Stimulated activated CD4-positive, alpha-beta T cell treated with anti-CD3 and anti-CD28 coated beads, TNF-alpha, amount 100 ng/mL, for 24 hours (primary cell): Measurements from ENCODE around the gene ATF5.

Experiments used
- DNase-seq, 3 experiments: peaks; one replicate each; pipeline ENCODE4 v3.0.0-alpha.2; 2020; ENCODE audit warnings: low read depth in 3 of 3

ATF5 gene

GRCh38 chr19:49929121-49929610 is at the start of gene ATF5, which contains the start of gene NUP62:
ATF5 (plus strand) TSS chr19:49929205; CDS start chr19:49930851, 1,646 bp downstream.
NUP62 (minus strand) TSS chr19:49929504; CDS start chr19:49909807, 19,697 bp downstream.
- peak; percentile 83 to 92 (median 89) for DNase-seq

- no peak for DNase-seq
These were observed 49.6 kb upstream of the ATF5 start for GRCh38 chr19:49879243-49879963.

DNA sequence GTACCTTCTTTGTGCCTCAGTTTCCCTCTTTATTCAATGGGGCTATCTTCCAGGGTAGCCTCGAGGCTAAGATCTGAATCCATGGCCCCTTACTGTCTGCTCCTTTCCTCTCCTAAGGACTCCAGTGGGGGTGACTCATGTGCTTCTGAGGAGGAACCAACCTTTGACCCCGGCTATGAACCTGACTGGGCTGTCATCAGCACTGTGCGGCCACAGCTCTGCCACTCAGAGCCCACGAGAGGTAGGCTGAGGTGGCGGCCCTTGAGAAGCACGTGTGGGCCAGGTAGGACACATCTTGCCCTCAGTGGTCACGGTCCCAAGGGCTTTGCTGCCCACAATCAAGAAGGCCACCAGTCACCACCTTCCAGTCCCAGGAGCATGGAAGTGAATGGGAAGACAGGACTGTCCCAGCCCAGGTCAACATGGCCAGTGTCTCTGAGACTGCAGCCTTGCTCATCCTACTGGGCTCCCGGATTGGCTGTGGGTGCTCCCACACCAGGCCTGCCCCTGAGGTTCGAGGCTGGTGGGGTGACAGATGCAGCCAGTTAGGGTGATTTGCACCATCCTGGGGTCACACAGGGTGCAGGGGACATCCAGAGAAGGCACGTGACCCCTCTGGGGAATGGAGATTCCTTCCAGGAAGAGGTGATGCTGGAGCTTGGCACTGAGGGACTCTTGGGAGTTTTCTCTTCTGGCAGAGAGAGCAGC is 48.7 kb upstream of the ATF5 start:
- no peak for DNase-seq

DNA sequence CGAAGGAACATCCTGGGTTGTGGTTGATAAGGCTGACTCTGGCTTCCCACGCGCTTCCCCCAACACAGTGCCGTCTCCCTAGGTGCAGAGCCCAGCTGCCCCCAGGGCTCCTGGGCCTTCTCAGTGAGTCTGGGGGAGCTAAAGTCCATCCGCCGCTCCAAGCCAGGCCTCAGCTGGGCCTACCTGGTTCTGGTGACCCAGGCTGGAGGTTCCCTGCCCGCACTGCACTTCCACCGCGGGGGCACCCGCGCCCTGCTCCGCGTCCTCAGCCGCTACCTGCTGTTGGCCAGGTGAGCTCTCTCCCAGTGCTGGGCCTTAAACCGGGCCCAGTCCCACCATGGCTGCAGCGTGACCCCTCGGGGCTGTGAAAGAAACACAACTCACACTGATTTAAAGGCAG is 47.8 kb upstream of the ATF5 start:
- no peak for DNase-seq

- DNase-seq, result no peak
These were observed 47.2 kb upstream of the ATF5 start for GRCh38 chr19:49881672-49882394.

- DNase-seq, result no peak
These were observed 46.4 kb upstream of the ATF5 start for GRCh38 chr19:49882643-49883042.

- DNase-seq, result no peak
These were observed 45.9 kb upstream of the ATF5 start for GRCh38 chr19:49883094-49883493.

GRCh38 chr19:49884109-49884508 is 44.9 kb upstream of the ATF5 start:
- no peak for DNase-seq

DNA sequence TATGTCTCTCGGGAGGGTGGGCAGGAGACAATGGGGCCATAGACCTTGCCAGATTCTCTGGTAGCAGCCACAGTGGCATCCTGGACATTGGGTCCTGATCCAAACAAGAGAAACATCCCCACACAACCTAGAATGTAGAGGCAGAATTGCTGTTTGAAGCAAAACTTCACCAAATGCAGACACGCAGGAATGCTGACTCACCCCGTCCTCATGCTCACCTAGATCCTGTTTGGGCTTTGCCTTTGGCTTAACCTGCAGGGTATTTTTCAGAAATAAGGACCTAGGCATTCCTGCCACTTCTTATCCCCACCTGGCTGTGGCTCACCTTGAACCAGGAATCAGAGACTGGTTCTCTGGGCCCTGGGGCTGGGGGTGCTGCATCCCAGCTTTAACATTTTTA is 44.2 kb upstream of the ATF5 start:
- no peak for DNase-seq

DNA sequence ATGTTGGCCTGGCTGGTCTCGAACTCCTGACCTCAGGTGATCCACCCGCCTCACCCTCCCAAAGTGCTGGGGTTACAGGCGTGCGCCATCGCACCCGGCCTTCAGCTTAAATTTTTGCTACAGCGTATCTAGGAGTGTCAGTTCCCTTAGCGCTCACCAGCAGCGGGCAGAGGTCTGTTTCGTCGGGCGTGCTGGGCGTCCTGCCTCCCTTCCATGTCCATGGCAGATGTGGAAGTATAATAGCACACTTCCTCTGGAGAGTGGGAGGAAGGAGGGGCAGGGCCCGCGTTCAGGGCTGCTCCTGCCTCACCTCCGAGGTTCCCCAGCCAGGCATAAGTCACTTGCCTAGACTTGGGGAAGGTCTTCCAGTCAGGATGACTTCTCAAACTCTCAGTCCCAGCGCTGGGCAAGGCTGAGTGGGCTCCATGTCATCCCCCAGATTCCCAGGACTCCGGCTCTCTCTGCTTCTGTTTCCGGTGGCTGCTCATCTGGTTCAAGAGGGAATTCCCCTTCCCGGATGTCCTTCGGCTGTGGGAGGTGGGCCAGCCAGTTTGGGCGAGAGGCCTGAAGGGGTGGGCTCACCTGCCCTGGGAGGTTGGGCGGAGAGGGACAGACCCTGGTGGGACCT is 41.9 kb upstream of the ATF5 start:
- no peak for DNase-seq

- no peak for DNase-seq
These were observed 41.1 kb upstream of the ATF5 start for GRCh38 chr19:49887665-49888509.

GRCh38 chr19:49888510-49888824 is 40.5 kb upstream of the ATF5 start:
- no peak for DNase-seq

DNA sequence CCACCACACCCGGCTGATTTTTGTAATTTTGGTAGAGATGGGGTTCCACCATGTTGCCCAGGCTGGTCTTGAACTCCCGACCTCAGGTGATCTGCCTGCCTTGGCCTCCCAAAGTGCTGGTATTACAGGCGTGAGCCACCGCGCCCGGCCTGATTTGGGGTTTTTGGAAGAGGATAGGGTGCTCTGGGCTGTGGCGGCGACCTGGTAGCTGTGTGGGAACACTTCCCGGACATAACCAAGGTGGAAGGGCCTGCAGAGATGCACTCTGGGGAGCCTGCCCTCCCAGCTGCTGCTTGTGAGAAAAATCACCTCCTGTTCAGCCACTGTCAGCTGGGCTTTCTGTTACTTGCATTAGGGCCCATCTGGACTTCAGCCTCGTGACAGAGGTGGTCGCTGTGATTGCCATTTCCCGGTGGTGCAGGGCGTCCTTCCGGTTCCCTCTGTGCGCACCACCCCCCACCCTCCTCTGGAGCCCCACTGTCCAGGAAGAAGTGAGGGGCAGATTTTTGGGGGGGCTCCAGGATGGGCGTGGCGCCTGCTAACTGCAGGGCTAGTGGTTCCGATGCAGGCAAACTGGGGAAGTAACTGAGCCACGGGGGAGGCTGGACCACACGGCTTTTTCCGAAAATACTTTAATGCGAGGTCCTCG is 39.8 kb upstream of the ATF5 start:
- DNase-seq, result no peak

- peak in 2 of 3 experiments; percentile 54 to 74 for DNase-seq
These were observed 39.2 kb upstream of the ATF5 start for GRCh38 chr19:49889687-49890348.

DNA sequence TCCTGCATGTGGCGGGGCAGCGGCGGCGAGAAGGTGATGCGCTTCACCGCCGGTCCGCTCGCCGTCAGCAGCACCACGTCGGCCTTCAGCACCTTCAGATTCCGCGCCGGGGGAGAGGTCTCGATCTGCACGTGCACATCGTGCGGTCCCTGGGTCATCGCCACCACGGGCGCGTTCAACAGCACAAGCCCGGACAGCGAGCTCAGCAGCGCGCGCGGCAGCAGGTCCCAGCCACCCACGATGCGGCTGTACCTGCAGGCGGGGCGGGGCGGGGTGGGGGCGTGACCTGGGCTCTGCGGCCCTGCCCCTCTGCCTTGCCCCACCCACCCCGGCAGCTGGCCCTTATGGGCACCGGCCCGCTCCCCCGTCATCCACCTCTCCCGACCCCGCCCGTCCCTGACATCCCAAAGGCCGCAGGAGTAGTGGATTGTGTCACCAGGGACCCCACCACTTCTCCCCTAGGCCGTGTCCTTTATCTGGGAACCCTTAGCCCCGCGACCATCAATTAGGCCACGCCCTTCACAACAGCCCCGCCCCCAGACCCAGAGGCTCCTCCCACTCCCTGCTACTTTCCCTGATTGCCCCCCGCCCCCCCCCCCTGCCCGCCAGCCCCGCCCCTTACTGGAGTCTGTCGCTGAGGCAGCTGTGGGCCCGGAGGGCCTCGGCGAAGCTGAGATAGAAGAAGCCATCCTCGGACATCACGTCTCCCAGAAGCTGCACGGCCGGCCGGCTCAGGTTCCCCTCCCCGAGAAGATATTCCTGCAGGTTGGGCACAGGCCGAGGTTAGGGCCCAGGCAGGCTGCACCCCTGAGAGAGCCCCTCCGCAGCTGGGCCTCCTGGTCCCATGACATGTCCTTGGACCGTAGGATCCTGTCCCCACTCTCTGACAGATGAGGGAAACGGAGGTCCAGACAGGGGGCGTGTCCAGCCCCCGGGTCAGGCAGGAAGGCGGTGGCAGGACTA is 38.4 kb upstream of the ATF5 start:
- DNase-seq, result peak in 1 of 3 experiments; percentile 68

- no peak for DNase-seq
These were observed 37.6 kb upstream of the ATF5 start for GRCh38 chr19:49891393-49891792.

DNA sequence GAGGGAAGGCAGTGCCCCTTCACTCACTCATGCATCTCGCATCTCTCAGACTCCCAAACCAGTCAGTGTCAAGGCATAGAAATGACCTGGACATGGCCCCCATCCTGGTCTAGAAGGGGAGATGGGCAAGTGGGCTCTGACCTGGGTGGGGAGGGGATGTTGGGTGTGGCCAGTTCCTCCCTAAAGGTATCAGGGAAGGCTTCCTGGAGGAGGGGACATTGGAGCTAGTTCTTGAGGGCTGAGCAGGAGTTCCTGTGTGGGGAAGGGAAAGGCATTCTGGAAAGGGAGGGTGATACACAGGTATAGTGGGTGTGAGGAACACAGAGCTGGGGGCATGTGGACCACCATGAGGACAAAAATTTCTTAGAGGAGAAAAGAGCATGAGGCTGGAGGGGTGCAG is 36.3 kb upstream of the ATF5 start:
- DNase-seq, result no peak

DNA sequence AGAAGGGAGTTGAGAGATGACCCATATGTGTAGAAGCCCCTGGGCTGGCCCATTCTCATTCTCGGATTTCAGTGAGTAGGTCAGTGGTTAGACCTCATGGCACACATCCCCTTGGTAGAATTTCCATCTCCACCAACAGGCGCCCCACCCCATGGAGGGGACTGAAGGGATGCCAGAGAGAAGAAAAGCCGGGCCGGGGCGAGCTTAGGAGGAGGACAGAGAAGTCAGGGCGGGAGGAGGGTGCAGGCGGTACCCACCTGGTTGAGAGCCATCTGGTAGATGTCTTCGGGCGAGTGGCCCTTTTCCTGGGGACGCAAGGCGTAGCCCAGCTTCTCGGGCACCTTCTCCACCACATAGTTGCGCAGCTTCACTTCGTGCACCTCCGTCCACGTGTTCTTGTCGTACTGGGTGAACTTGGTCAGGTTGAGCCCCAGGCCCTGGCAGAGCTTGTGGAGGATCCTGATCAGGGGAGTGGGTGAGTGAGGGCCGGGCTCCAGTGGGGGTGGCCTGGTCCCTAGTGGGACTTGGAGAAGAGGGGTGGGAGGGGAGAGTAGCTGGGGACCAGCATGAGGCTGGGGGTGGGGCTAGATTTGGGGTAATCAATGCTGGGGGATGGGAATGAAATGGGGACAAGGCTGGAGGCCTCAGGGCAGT is 34.9 kb upstream of the ATF5 start:
- no peak for DNase-seq
